Measurements from ENCODE around the gene ARHGAP6. TPM values are rescaled to one million over a fixed set of nuclear protein-coding genes. Genes with fewer than 3 reads are reported as not detected.

ARHGAP6 gene
- total RNA-seq, 1 donor from 2014 or later: 3.1 TPM

DNA sequence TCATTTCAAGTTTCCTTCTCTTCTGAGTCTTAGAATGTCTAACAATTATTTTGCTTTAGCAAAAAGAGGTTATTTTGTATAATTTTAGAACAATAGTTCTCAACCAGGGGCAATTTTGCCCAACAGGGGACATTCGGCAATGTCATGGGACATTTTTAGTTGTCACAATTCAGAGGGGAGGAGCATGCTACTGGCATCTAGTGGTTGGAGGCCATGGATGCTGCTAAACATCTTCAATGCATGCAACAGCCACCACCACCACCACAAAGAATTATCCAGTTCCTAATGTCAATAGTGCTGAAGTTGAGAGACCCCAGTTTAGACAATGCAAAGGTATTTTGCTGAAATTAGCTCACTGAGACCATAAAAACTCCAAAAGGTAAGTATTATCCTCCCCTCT is 122.5 kb downstream of the ARHGAP6 start:
- Histone ChIP-seq H3K4me3 (no peak overlapping the region), H3K36me3 (no peaks in the 10 kb centered on the region), H3K27ac (replicated peaks) (no peak overlapping the region), H3K27me3 (ENCODE audit: low read depth) (no peaks in the 10 kb centered on the region), H3K4me1 (no peaks in the 10 kb centered on the region), H3K9me3 (replicated peaks) (peaks cover 9% of the 10 kb centered on the region)
- TF ChIP-seq, protein P1, sequence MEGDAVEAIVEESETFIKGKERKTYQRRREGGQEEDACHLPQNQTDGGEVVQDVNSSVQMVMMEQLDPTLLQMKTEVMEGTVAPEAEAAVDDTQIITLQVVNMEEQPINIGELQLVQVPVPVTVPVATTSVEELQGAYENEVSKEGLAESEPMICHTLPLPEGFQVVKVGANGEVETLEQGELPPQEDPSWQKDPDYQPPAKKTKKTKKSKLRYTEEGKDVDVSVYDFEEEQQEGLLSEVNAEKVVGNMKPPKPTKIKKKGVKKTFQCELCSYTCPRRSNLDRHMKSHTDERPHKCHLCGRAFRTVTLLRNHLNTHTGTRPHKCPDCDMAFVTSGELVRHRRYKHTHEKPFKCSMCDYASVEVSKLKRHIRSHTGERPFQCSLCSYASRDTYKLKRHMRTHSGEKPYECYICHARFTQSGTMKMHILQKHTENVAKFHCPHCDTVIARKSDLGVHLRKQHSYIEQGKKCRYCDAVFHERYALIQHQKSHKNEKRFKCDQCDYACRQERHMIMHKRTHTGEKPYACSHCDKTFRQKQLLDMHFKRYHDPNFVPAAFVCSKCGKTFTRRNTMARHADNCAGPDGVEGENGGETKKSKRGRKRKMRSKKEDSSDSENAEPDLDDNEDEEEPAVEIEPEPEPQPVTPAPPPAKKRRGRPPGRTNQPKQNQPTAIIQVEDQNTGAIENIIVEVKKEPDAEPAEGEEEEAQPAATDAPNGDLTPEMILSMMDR (IDR thresholded peaks at IDR 0.05; ENCODE audit: borderline replicate concordance): no peak
- intact Hi-C loops (cut with micrococcal nuclease): no loop called here
- DNase-seq: no peak

DNA sequence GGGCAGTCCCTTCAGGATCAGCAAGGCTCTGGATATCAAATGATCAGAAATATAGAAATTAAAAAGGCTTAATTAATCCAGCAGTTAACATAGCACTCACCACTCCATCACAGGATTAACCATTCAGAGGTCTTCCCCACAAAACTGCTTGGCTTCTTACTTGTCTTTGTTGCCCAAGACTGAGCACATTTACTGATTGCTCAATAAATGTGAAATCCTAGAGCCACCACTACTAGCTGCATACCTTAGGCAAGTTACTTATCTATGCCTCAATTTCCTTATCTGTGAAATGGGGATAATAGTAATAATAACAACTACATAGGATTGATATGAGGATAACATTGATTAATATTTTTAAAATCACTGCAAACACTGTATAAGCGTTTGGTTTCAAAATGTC is 124.2 kb downstream of the ARHGAP6 start:
- H3K36me3 ChIP-seq: no peaks in the 10 kb centered on the region
- no peak overlapping the region for H3K4me3 ChIP-seq
- no peaks in the 10 kb centered on the region for H3K9me3 ChIP-seq (replicated peaks)
- no peak overlapping the region for H3K27ac ChIP-seq (replicated peaks)
- no peaks in the 10 kb centered on the region for H3K4me1 ChIP-seq
- no peak for DNase-seq
- intact Hi-C loops (cut with micrococcal nuclease): no loop called here
- no peaks in the 10 kb centered on the region for H3K27me3 ChIP-seq (ENCODE audit: low read depth)
- TF ChIP-seq, protein P1 (IDR thresholded peaks at IDR 0.05; ENCODE audit: borderline replicate concordance): no peak

DNA sequence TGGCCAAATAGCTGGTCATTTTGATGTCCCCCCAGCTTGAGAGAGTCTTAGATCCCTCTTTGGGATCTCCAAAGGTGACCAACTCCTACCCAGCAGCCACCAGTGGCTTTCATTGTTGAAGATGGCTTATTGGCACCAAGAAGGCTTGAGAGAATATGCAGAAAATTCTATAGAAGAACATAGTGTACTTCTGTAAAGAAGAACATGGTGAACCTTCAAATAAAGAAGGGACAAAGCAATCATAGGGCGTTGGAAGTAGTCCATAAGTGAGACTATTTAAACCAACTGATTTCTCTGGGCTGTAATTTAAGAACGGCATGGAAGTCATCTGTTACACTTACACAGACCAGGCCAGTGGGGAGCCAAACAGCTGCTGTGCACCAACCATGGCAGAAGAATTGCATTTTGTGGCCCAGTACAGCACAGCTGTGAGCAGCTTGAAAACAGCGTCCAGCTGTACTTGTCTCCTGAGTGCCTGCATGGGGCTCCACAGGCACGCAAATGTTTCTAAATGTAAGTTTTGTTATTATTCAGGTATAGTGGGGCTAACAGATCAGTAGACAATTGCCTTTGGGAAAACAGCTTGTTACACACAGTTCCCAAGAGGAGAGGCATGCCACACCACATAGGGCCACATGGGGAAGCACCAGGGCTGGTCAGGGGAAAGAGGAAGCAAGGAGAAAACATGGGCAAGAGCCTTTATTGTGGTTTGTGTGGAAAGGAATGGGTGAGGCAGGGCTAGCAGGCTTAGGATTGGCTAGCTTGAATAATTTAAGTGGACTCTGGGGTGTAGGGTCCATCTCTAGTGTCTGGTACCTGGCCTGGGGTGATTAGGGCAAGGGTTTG is 125.0 kb downstream of the ARHGAP6 start:
- H3K36me3 ChIP-seq: no peaks in the 10 kb centered on the region
- intact Hi-C loops (cut with micrococcal nuclease): no loop called here
- TF ChIP-seq, protein P1 (IDR thresholded peaks at IDR 0.05; ENCODE audit: borderline replicate concordance): no peak
- no peaks in the 10 kb centered on the region for H3K4me1 ChIP-seq
- H3K4me3 ChIP-seq: no peak overlapping the region
- H3K27ac ChIP-seq (replicated peaks): no peak overlapping the region
- DNase-seq: peak; percentile 25
- no peaks in the 10 kb centered on the region for H3K9me3 ChIP-seq (replicated peaks)
- H3K27me3 ChIP-seq (ENCODE audit: low read depth): no peaks in the 10 kb centered on the region

DNA sequence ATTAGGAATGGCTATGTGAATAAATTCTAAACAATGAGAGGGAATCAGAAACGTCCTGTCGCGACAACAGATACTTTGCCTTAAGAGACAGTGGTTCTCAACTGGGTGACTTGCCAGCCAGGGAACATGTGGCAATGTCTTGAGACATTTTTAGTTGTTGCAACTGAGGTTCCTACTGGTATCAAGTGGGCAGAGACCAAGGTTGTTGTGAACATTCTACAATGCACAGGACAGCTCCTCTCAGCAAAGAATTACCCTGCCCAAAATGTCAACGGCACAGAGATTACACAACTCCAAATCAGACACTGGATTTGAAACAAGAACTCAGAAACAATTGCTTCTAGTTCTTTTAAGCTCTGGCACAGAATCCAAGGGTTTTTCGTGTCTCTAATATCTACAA is 128.6 kb downstream of the ARHGAP6 start:
- TF ChIP-seq, protein P1 (IDR thresholded peaks at IDR 0.05; ENCODE audit: borderline replicate concordance): no peak
- intact Hi-C loops (cut with micrococcal nuclease): loop anchor here (10.0 kb wide), 1 partner anchor 238 kb away; no protein-coding TSS in a partner anchor
- no peak overlapping the region for H3K4me3 ChIP-seq
- no peaks in the 10 kb centered on the region for H3K36me3 ChIP-seq
- no peak overlapping the region for H3K27ac ChIP-seq (replicated peaks)
- no peak for DNase-seq
- no peaks in the 10 kb centered on the region for H3K27me3 ChIP-seq (ENCODE audit: low read depth)
- no peaks in the 10 kb centered on the region for H3K4me1 ChIP-seq
- H3K9me3 ChIP-seq (replicated peaks): no peaks in the 10 kb centered on the region

DNA sequence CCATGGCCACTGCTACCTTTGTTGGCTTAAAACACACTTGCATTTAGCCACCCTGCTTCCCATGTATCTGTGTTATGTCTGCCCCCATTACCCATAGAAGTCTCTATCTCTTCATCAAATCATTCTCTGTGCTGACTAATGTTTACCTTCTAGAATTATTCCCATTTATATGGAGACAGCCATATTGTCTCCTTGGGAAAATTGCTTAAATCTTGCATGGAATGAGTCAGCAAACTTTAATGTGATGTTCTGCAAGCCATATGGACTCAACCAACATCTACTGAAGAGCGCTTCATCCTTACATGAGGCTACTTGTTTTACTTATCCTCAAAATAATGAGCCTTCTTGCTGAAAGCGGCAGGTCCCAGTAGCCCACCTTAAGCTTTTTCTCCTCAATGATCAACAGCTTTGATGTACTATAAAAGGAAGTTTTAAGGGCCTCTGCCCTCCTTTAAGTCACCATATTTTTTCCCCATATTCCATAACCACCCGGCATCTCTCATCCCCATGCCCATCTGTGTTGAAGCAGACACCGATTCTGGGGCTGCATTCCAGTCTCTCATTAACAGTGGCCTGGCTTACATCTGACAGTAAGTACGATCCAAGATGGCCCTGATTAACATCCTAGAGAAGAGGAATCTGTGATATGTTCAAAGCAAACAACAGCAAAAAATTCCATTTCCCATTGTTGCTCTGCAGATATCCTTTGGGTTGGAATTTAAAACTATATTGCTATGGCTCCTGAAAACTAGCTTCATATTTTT is 130.4 kb downstream of the ARHGAP6 start:
- no peak for DNase-seq
- H3K27ac ChIP-seq (replicated peaks): no peak overlapping the region
- TF ChIP-seq, protein P1 (IDR thresholded peaks at IDR 0.05; ENCODE audit: borderline replicate concordance): no peak
- H3K36me3 ChIP-seq: no peaks in the 10 kb centered on the region
- no peaks in the 10 kb centered on the region for H3K9me3 ChIP-seq (replicated peaks)
- no peaks in the 10 kb centered on the region for H3K27me3 ChIP-seq (ENCODE audit: low read depth)
- intact Hi-C loops (cut with micrococcal nuclease): loop anchor here (10.0 kb wide), 1 partner anchor 239 kb away; no protein-coding TSS in a partner anchor
- no peak overlapping the region for H3K4me3 ChIP-seq
- H3K4me1 ChIP-seq: no peaks in the 10 kb centered on the region
